Peyer's patch (tissue), 4 donors: ENCODE data around the gene GK. TPM values are rescaled to one million over a fixed set of nuclear protein-coding genes. Genes with fewer than 3 reads are reported as not detected.

ENCODE experiments used
- DNase-seq, 3 donors: peaks; one replicate each; pipeline ENCODE4 v3.0.0-alpha.2; 2017 to 2019
- H3K27ac ChIP-seq, 4 donors: fragments of 200-600 bp; sonication (generic); one replicate each; pipeline ENCODE4 v1.5.1; 2016 to 2019
- H3K27me3 ChIP-seq, 2 donors: fragments of 200-600 bp; sonication (generic); one replicate each; pipeline ENCODE4 v1.5.1; 2019
- H3K36me3 ChIP-seq, 3 donors: fragments of 200-600 bp; sonication (generic); one replicate each; pipeline ENCODE4 v1.5.1; 2016 to 2019
- H3K4me1 ChIP-seq, 4 donors: fragments of 200-600 bp; sonication (generic); one replicate each; pipeline ENCODE4 v1.5.1; 2016 to 2019
- H3K4me3 ChIP-seq, 4 donors: fragments of 200-600 bp; sonication (generic); 1 replicate in 3 of 4; 2 replicates in 1 of 4; pipeline ENCODE4 v1.5.1; 2016 to 2019; ENCODE audit warnings: mild to moderate bottlenecking in 1 of 4
- H3K9me3 ChIP-seq, 4 donors: fragments of 200-600 bp; sonication (generic); one replicate each; pipeline ENCODE4 v1.5.1; 2016 to 2019; ENCODE audit warnings: mild to moderate bottlenecking in 1 of 4
- POLR2A ChIP-seq, 2 donors: fragments of 450-650 bp; IDR thresholded peaks; one replicate each; pipeline ENCODE4 v1.5.1; 2017; ENCODE audit warnings: antibody characterized with exemption in 2 of 2, mild to moderate bottlenecking in 2 of 2, moderate library complexity in 2 of 2
- total RNA-seq, 4 donors: library from RNA; depleted of rRNA; stranded (reverse); fragments of >200 nt; gene quantifications; one replicate each; pipeline ENCODE4 v1.1.0, GENCODE V29; 2016
- TF ChIP-seq, protein P1 (sequence below), 6 experiments: fragments of 450-650 bp in 4 of 6; fragments of 200-600 bp in 2 of 6; sonication (generic) in 1 of 6; IDR thresholded peaks; one replicate each; pipeline ENCODE4 v1.5.1; 2017 to 2019; ENCODE audit warnings: antibody characterized with exemption in 6 of 6, mild to moderate bottlenecking in 3 of 6, moderate library complexity in 1 of 6

Gene GK
- total RNA-seq, 4 donors from 2014 or later, result 12.4 to 74.1 (median 56.9) TPM

DNA sequence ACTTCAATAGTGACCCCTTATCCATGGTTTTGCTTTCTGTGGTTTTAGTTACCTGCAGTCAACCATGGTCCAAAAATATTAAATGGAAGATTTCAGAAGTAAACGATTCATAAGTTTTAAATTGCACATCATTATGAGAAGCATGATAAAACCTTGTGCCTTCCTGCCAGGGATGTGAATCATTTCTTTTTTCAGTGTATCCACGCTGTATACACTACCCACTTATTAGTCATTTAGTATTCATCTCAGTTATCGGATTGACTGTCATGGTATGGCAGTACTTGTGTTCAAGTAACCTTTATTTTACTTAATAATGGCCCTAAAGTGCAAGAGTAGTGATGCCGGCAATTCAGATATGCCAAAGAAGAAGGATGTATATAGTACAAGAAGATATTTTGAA lies 38.0 kb upstream of the GK start:
- TF ChIP-seq, protein P1, sequence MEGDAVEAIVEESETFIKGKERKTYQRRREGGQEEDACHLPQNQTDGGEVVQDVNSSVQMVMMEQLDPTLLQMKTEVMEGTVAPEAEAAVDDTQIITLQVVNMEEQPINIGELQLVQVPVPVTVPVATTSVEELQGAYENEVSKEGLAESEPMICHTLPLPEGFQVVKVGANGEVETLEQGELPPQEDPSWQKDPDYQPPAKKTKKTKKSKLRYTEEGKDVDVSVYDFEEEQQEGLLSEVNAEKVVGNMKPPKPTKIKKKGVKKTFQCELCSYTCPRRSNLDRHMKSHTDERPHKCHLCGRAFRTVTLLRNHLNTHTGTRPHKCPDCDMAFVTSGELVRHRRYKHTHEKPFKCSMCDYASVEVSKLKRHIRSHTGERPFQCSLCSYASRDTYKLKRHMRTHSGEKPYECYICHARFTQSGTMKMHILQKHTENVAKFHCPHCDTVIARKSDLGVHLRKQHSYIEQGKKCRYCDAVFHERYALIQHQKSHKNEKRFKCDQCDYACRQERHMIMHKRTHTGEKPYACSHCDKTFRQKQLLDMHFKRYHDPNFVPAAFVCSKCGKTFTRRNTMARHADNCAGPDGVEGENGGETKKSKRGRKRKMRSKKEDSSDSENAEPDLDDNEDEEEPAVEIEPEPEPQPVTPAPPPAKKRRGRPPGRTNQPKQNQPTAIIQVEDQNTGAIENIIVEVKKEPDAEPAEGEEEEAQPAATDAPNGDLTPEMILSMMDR (IDR thresholded peaks at IDR 0.05), result no peak
- no peak for TF ChIP-seq POLR2A (IDR thresholded peaks at IDR 0.05)
- Histone ChIP-seq H3K4me1 (no peaks in the 10 kb centered on the region), H3K27ac (no peak overlapping the region)

DNA sequence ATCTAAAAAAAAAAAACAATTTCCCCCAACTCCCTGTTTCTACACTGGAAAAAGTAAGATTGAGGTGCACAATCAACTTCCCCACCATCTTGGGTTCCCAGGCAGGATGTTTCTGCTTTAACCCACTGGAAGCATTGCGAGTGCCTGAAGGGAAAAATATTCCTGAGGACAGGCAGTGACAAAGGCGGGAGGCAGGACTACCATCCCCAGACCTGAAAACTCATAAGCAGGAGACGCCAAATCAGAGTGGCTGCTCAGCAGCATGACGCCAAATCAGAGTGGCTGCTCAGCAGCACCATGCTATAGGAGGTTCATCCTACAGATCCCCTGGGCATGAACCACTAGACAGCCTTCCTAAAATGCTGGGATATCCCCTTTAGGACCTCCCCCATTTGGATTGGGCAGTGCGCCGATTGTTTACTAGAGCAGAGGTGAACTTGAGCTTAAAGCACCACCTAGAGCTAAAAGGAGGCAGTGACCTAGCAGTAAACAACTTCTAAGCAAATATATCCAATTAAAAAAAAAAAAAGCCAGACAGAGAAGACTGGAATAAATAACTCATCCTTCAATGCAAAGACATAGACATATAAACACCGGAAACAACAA lies 35.0 kb upstream of the GK start:
- no peak for TF ChIP-seq POLR2A (IDR thresholded peaks at IDR 0.05)
- TF ChIP-seq, protein P1 (IDR thresholded peaks at IDR 0.05), result peak in 1 of 6 experiments; percentile 6
- Histone ChIP-seq H3K36me3 (no peaks in the 10 kb centered on the region), H3K4me3 (no peak overlapping the region), H3K27ac (no peak overlapping the region), H3K27me3 (no peaks in the 10 kb centered on the region), H3K4me1 (no peaks in the 10 kb centered on the region), H3K9me3 (peaks cover 0 to 10% (median 0%) of the 10 kb centered on the region in 4 donors)
- DNase-seq, result no peak

More for the DNA sequence above, 38.0 kb upstream of the GK start:
- Histone ChIP-seq H3K4me3 (no peak overlapping the region), H3K36me3 (no peaks in the 10 kb centered on the region), H3K9me3 (no peaks in the 10 kb centered on the region), H3K27me3 (no peaks in the 10 kb centered on the region)
- DNase-seq, result no peak

DNA sequence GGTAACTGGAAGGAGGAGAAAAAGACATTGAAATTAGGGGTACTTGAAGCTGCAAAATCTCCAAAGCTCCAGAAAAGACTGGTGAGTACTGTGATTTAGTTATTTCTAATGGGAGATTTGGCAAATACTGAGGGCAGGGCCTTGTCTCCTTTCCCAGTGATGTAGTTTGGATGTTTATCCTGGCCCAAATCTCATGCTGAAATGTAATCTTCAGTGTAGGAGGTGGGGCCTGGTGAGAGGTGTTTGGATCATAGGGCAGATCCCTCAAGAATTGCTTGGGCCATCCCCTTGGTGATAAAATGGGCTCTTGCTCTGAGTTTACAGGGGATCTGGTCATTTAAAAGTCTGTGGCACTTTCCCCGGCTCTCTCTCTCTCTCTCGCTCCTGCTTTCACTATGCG lies 33.1 kb upstream of the GK start:
- Histone ChIP-seq H3K36me3 (no peaks in the 10 kb centered on the region), H3K9me3 (peaks cover 0 to 10% (median 0%) of the 10 kb centered on the region in 4 donors), H3K27me3 (no peaks in the 10 kb centered on the region), H3K4me1 (no peaks in the 10 kb centered on the region), H3K4me3 (no peak overlapping the region), H3K27ac (no peak overlapping the region)
- TF ChIP-seq, protein P1 (IDR thresholded peaks at IDR 0.05), result no peak
- no peak for TF ChIP-seq POLR2A (IDR thresholded peaks at IDR 0.05)
- no peak for DNase-seq

DNA sequence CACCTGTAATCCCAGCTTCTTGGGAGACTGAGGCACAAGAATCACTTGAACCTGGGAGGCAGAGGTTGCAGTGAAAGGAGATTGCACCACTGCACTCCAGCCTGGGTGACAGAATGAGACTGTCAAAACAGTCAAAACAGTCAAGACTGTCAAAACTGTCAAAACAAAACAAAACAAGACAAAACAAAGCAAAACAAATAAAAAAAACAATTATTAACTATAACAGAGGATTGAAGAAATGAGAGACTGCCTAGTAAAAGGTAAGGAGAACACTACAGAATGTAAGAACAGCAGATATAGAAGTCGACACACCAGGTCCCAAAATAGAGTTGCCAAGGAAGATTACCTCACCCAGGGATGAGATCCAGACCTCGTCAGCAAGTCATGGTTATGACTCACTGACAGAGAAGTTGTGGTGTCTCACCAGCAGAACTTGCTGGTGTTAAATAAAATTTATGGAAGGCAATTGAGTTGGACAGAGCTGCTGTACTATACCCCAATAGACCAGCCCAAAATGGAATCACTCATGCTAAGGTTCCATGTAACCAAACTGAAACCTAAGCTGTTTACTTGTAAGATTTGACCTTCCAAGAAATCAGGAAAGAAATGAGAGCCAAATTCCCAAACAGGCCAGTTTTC lies 32.1 kb upstream of the GK start:
- H3K4me3 ChIP-seq, result no peak overlapping the region
- peaks cover 0 to 10% (median 0%) of the 10 kb centered on the region in 4 donors for H3K9me3 ChIP-seq
- no peaks in the 10 kb centered on the region for H3K4me1 ChIP-seq
- TF ChIP-seq, protein P1 (IDR thresholded peaks at IDR 0.05), result no peak
- TF ChIP-seq POLR2A (IDR thresholded peaks at IDR 0.05), result no peak
- no peaks in the 10 kb centered on the region for H3K27me3 ChIP-seq
- no peaks in the 10 kb centered on the region for H3K36me3 ChIP-seq
- DNase-seq, result no peak
- H3K27ac ChIP-seq, result no peak overlapping the region

DNA sequence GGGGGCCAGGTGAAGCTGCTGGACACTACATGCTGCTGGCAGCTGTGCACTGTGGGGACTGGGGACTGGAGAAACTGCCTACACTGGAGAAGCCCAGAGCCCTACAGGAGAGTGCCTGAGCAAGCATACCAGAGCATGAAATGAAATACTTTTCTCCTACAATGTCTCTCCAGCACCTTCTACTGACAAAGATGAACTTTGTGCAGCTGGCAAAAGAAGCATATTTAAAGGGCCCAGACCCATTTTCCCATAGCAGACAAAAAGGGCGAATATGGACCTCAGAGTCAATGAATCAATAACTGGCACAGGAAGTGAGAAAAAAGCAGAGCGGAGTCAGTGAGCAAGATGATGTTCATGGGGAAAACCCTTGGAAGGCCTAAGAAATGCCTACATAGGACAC lies 30.9 kb upstream of the GK start:
- Histone ChIP-seq H3K4me1 (no peaks in the 10 kb centered on the region), H3K4me3 (no peak overlapping the region), H3K9me3 (peaks cover 0 to 10% (median 0%) of the 10 kb centered on the region in 4 donors), H3K27ac (no peak overlapping the region), H3K36me3 (no peaks in the 10 kb centered on the region), H3K27me3 (no peaks in the 10 kb centered on the region)
- DNase-seq, result no peak
- no peak for TF ChIP-seq POLR2A (IDR thresholded peaks at IDR 0.05)
- TF ChIP-seq, protein P1 (IDR thresholded peaks at IDR 0.05), result no peak
